ENCODE results near the gene S100A12.
"Not testable (repeated sequence)": the region's sequence is repeated elsewhere in the genome, so short reads cannot be mapped to it uniquely, and the experiment has no call there.

S100A12 gene

GRCh38 chr1:153417136-153417888, 41.9 kb upstream of the S100A12 start:
- Histone ChIP-seq H3K36me3 (ENCODE audit: low read length) (no peaks in the 10 kb centered on the region), H3K9me3 (ENCODE audit: insufficient read depth, low read length) (no peaks in the 10 kb centered on the region), H4K20me1 (ENCODE audit: low read depth, low read length) (no peaks in the 10 kb centered on the region), H3K4me3 (ENCODE audit: insufficient read depth, low read length, poor library complexity, severe bottlenecking) (no peak overlapping the region), H3K9me2 (replicated peaks; ENCODE audit: insufficient read depth, low read length) (no peaks in the 10 kb centered on the region), H3K4me2 (ENCODE audit: low read depth, low read length, poor library complexity, severe bottlenecking) (no peak overlapping the region), H3K79me2 (ENCODE audit: insufficient read depth, low read length) (no peaks in the 10 kb centered on the region), H3F3A (ENCODE audit: insufficient read depth) (no peaks in the 10 kb centered on the region), H2AFZ (ENCODE audit: low read depth, low read length, severe bottlenecking) (no peak overlapping the region), H3K27me3 (ENCODE audit: low read length) (no peaks in the 10 kb centered on the region), H3K9ac (ENCODE audit: low read length) (no peak overlapping the region), H3K27ac (ENCODE audit: low read depth, low read length) (no peak overlapping the region)
- TF ChIP-seq CTCF (IDR thresholded peaks at IDR 0.05; ENCODE audit: insufficient read depth, low read length, poor library complexity, severe bottlenecking) = no peak

GRCh38 chr1:153415850-153416570, 40.6 kb upstream of the S100A12 start, which contains the start of gene S100A7A:
TSS of gene S100A7A (plus strand) at chr1:153416520. CDS start at chr1:153418083, 1,563 bp downstream.
- Histone ChIP-seq H3K27ac (ENCODE audit: low read depth, low read length) (no peak within 1 kb of the TSS), H3K27me3 (ENCODE audit: low read length) (no peaks in the 10 kb centered on the region), H4K20me1 (ENCODE audit: low read depth, low read length) (no peaks in the 10 kb centered on the region), H3K9ac (ENCODE audit: low read length) (no peak within 1 kb of the TSS), H3K4me3 (ENCODE audit: insufficient read depth, low read length, poor library complexity, severe bottlenecking) (no peak within 1 kb of the TSS), H3K36me3 (ENCODE audit: low read length) (no peaks in the 10 kb centered on the region), H3K9me3 (ENCODE audit: insufficient read depth, low read length) (no peaks in the 10 kb centered on the region), H3F3A (ENCODE audit: insufficient read depth) (no peaks in the 10 kb centered on the region), H3K79me2 (ENCODE audit: insufficient read depth, low read length) (no peaks in the 10 kb centered on the region), H3K4me2 (ENCODE audit: low read depth, low read length, poor library complexity, severe bottlenecking) (no peak within 1 kb of the TSS), H2AFZ (ENCODE audit: low read depth, low read length, severe bottlenecking) (no peak within 1 kb of the TSS), H3K9me2 (replicated peaks; ENCODE audit: insufficient read depth, low read length) (no peaks in the 10 kb centered on the region)
- TF ChIP-seq CTCF (IDR thresholded peaks at IDR 0.05; ENCODE audit: insufficient read depth, low read length, poor library complexity, severe bottlenecking) (no peak), EZH2phosphoT487 (conservative IDR thresholded peaks at IDR 0.05; ENCODE audit: low read length) (no peak)

- not testable (repeated sequence) for H3K4me3 ChIP-seq (ENCODE audit: insufficient read depth, low read length, poor library complexity, severe bottlenecking); H3F3A ChIP-seq (ENCODE audit: insufficient read depth); H3K9me2 ChIP-seq (replicated peaks; ENCODE audit: insufficient read depth, low read length); H3K9me3 ChIP-seq (ENCODE audit: insufficient read depth, low read length); H3K27ac ChIP-seq (ENCODE audit: low read depth, low read length); H3K79me2 ChIP-seq (ENCODE audit: insufficient read depth, low read length); H3K27me3 ChIP-seq (ENCODE audit: low read length); H4K20me1 ChIP-seq (ENCODE audit: low read depth, low read length); H3K4me2 ChIP-seq (ENCODE audit: low read depth, low read length, poor library complexity, severe bottlenecking); H3K9ac ChIP-seq (ENCODE audit: low read length); H3K36me3 ChIP-seq (ENCODE audit: low read length); H2AFZ ChIP-seq (ENCODE audit: low read depth, low read length, severe bottlenecking)
Observed at GRCh38 chr1:153413961-153414360, 38.5 kb upstream of the S100A12 start.

GRCh38 chr1:153407274-153407673, 31.9 kb upstream of the S100A12 start:
- H3K9me2 ChIP-seq (replicated peaks; ENCODE audit: insufficient read depth, low read length); H3K9ac ChIP-seq (ENCODE audit: low read length); H3F3A ChIP-seq (ENCODE audit: insufficient read depth); H3K4me2 ChIP-seq (ENCODE audit: low read depth, low read length, poor library complexity, severe bottlenecking); H3K36me3 ChIP-seq (ENCODE audit: low read length); H4K20me1 ChIP-seq (ENCODE audit: low read depth, low read length); H3K79me2 ChIP-seq (ENCODE audit: insufficient read depth, low read length); H2AFZ ChIP-seq (ENCODE audit: low read depth, low read length, severe bottlenecking); H3K27me3 ChIP-seq (ENCODE audit: low read length); H3K27ac ChIP-seq (ENCODE audit: low read depth, low read length); H3K9me3 ChIP-seq (ENCODE audit: insufficient read depth, low read length); H3K4me3 ChIP-seq (ENCODE audit: insufficient read depth, low read length, poor library complexity, severe bottlenecking): not testable (repeated sequence)

GRCh38 chr1:153405825-153406599, 30.6 kb upstream of the S100A12 start:
- H3K9me2 ChIP-seq (replicated peaks; ENCODE audit: insufficient read depth, low read length); H3K9ac ChIP-seq (ENCODE audit: low read length); H3K79me2 ChIP-seq (ENCODE audit: insufficient read depth, low read length); H2AFZ ChIP-seq (ENCODE audit: low read depth, low read length, severe bottlenecking); H3K4me2 ChIP-seq (ENCODE audit: low read depth, low read length, poor library complexity, severe bottlenecking); H4K20me1 ChIP-seq (ENCODE audit: low read depth, low read length); H3K36me3 ChIP-seq (ENCODE audit: low read length); H3K27me3 ChIP-seq (ENCODE audit: low read length); H3K9me3 ChIP-seq (ENCODE audit: insufficient read depth, low read length); H3K4me3 ChIP-seq (ENCODE audit: insufficient read depth, low read length, poor library complexity, severe bottlenecking); H3K27ac ChIP-seq (ENCODE audit: low read depth, low read length); H3F3A ChIP-seq (ENCODE audit: insufficient read depth): not testable (repeated sequence)

Measured in SU-DHL-6 (cell line).